DMS53 treated with DMSO at 0.1 percent for 48 hours (cell line): ENCODE data around the gene RRAGD.

Experiments
- DNase-seq: peaks from one replicate; lab custom pipeline; 2025; ENCODE audit not compliant: unreplicated experiment; lab: John Stamatoyannopoulos, UW

Gene RRAGD

DNA sequence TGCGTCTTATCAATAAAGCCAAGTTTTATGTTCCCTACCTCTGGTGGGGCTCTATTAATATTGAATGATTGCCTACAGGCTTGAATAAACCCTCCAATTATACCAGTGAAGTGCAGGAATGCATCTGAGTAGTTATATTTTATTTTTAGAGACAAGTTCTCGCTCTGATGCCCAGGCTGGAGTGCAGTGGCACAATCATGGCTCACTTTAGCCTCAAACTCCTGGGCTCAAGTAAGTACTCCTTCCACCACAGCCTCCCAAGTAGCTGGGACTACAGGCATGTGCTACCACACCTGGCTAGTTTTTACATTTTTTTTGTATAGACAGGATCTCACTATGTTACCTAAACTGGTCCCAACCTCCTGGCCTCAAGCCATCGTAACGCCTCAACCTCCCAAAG is 33.4 kb downstream of the RRAGD start:
- no peak for DNase-seq

DNA sequence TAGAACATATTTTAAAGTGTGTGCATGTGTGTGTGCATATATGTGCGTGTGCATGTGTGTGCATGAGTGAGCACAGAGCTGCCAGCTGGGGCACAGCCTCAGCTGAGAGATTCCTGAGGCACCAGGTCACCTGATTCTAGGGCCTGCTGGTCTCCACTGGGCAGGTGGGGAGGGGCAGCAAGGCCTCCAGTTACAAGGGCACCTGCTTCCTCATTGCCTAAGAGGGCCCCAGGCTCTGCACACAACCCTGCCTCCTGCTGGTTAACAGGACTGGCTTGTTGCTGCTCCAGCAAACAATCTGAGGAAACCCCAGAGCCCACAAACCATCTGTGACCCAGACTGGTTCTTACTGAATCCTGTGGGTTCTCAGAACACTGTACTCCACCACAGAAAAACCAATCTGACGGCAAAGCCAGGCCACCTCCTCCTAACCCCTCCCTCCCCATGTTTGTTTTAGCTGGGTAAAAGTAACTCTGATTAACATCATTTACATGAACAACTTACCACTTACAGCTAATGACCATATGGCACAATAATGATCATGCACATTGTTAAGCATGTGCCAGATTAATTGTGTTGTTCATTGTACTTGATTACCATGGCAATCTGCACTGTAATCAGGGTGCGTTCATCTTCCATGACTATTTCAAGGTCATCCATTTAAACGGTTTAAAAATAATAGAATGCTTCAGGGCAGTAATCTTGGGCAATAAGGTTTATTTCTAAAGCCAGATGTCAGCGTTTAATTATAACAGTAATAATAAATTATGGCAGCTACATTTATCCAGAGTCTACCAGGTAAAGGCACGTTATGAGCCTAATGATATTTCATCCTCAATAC is 36.4 kb downstream of the RRAGD start:
- peak; percentile 86 for DNase-seq

DNA sequence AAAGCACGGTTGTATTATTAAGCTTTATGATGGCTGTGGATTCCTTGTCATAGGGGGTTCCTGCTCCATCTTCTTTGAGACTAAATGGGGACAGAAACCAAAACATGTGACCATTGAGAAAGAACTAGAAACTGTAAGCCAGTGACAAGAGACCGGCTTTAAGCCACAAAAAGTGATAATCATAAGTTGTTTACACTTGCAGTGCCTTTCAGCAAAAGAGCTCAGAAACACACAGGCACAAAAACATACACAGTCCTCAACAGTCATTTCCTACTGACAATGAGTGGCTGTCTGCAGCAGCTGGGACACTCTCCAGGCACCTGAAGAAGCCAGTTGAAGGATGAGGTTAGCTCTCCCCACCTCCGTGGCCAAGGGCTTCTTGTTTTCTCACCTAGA is 39.6 kb downstream of the RRAGD start:
- DNase-seq, result no peak

DNA sequence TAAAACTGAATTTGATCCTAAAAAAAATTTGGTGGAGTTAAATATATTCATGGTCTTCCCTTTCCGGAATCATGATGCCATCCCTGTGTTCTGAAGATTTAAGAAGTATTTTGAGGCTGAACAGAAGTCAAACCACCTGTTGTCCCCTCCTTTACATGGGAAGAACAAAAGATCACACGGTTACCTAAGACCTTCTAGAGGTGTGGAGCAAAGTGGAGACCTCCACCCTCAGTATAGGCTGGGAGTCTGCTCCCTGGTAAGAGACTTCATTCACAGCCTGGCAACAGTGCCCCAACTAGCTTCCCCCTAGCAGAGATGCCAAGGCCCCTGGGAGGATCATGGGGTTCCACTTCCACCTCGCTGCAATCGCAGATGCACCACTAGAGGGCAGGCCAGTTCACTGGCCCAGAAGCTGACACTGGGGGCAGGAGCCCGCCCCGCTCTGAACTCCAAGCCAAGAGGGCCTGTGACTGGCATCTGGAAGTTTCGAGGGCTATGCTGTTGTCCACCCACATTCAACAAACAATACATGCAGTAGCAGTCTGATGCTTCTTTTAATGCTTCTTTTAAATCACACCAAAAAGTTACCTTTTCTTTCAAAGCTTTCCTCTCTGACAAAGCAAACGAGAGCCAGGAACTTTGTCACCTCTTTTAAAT is 40.1 kb downstream of the RRAGD start:
- DNase-seq, result peak; percentile 25

DNA sequence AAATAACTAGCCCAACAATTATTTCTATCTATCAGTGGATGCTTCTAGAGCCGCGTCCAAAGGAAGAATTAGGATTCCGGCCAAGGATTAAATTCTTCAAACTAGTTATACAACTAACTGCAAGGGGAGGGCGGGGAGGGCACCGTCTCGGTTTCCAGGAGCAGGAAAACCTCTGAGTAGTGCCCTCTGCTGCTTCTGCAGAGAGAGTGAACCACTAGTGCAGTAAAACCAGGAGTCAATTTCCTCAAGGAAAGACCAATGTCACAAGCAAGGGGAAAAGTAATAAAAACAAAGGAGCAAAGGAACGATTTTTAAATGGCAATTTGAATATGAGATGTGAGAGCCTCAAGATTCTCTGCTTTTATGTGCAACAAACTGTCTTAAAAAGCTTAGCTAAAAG is 43.1 kb downstream of the RRAGD start:
- DNase-seq, result no peak

DNA sequence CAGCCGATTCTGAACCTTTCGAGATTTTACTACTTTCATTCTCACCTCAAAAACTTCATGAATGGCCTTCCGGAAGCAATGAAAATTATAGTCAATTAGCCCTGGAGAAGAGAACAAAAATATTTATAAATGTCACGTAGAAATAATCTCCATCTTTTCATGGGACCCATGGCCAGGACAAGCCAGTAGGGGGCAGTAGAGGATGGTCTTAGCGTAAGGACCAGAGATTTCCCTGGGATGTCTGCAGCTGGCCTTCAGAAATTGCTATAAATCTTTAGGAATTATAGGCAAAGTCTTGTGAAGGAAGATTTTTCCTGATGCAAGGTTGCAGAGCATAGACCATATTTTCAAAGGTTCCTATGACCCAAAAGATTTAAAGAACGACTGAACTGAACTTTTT is 44.0 kb downstream of the RRAGD start:
- DNase-seq, result no peak

DNA sequence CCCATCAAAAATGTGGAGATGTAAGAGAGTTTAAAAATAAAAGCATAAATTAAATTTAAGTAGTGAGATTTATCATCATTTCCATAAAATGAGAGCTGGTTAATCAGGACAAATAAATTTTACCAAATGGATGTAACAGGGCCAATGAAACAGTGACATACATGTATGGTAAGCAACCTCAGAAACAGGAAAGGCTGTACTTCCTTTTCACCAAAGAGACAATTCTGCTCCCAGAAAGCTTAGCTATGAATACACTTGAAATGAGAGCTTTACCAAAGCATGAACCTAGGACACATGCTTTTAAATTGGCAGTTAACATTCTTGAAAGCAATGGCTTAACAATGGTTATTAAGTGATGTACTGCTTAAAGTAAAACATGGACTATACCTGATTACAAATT is 47.5 kb downstream of the RRAGD start:
- DNase-seq, result no peak

DNA sequence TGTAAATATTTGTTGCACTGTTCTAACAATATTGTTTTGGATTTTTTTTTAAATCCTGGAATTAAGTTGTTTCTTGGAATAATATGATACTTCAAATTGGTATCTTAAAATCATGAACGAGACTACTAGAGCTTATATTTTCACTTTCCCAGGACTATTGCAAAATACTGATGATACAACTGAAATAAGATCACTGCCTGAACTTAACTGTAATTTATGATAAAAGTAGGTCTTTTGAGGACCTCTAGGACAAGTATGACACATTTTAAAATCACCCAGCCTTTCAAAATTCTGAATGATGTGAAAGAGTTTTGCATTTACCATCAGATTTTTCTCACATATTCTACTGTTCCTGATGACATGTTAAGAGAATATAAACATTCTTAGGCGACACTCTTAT is 50.9 kb downstream of the RRAGD start:
- no peak for DNase-seq

DNA sequence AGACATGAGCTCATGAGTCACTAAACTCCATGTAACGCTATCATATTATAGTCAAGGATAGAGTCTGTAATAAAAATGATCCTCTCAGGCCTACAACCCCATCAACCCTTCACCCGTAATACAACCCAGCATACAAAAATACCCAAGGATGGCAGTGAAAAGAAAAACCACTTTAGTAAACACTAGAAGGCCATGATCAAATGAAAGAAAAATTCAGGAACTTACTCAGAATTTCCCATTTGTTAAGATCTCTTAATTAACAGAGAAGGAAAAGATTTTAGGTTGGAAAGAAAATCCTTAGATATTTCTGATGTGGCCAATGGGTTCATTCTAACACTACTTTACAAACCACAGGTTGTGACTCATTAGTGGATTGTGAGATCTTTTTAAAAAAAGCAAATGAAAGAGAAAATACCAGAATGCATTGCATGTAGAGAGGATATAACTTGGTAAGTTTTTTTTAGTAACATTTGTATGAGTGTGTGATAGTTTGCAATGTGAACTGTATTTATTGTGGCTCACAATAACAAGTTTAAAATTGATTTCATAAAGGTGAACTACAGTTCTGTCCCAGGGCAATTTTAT is 51.6 kb downstream of the RRAGD start:
- DNase-seq, result no peak

DNA sequence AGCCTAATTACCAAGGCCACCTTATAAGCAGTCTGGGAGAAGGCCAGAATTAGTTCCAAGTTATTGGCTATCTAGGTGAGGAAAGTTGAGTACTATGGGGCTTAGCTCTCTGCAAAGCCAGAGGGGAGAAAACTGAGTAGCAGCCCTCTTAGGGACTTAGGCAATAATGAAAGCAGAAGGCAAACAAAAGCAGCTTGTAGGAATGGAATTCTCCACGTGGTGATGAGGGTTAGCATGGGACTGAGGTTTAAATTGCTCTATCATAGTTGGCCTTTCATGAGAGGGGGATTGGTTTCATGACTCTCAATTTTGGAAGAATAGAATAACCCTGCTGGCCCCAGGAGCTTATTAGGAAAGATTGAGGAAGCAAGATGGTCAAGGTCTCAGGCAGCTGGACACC is 52.5 kb downstream of the RRAGD start:
- no peak for DNase-seq

DNA sequence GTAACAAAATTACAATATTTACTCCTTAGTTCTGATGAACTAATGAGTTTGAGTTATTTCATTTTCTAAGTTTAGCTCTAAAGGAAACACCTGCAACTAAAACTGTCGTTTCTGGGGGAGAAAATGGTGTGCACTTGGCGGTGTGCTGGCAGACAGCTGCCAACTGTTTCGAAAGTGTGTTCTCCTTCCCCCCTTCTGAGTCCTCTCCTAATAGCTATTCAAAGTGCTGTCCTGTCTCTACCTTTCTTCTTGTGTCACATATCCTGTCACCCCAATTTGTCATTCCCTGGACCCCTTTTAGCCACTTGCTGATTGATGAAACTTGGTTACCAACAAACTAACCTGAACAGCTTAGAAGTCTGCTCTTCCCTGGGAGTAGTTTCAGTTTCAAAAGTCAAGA is 54.7 kb downstream of the RRAGD start:
- no peak for DNase-seq

DNA sequence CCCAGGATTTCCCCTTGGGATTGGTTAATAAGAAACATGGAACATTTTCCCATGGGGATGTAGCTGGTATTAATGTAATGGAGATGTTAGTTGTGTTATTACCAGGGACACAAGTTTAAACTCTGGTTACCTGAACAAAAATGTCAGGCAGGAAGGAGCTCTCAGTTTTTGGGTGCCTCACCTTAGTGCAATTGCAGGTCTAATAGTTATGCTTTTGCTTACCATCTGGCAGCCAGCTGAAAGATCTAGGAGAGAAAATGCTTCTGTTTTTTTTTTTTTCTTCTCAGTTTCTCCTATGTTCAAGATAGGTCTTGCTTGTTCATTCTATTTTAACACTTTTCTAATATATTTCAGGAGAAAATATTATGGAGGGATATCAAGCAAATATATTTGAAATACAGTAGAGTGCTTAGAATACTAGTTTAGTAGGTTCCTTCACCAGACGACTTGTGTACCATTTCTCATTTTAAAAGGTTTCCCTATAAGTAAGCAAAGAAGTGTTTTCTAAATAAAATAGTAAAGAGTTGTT is 55.4 kb downstream of the RRAGD start:
- no peak for DNase-seq

DNA sequence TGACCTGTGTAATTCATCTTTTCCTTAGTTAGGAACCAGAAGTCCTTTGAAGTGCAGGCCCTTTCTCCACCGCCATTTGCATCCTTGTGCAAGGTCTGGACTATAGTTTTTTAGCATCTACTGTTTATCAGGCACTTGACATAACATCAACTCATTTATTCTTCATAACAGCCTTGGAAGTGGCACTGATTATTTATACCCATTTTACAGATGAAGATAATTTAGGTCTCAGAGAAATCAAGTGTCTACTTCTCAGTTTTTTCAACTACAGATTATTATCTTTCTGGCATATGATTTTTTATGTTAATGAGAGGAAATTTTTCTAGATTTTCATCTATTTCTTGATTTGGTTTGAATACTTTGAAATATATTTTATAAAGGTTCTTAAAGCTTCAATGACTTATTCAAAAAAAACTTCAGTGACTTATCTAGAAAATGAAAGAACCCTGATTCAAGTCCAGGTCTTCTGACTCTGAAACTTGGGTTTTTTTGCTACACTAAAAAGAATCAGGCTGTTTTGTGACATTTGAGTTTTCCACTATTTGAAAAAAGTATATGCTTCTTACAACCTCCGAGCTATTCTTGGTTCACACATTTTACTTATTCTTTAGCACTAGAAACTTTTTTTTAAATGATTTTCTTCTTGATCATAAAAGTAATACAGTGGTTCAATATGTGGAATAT is 56.4 kb downstream of the RRAGD start:
- DNase-seq, result no peak

DNA sequence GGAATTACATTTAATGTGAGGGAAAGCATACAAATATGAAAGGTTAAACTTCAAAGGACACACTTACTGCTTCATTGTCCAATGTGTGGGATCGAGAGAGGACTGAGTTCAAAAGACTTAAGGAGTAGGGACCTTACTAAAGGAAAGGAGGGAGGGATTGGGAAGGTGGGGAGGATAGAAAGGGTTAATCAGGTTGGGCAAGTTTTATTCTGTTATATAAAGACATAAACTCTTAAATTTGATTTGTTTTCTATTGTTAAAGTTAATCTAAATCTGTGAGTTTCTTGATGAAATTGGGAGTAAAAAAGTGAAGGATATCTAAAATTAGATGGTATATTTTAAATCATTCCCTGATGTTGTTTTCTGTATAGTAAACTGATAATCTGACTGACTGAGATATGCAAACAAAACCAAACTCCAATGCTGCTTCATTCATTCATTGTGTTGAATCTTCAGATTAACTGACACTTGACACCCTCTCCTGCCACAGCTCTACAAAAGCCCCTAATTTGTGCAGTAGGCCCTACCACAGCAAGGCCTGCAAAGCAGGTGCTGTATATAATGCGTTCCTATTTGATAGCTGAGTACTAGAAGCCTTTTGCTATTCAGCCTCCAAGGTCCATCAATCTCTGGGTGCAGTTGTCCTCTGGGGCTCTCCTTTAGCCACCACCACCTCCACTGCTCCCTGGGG is 58.2 kb downstream of the RRAGD start:
- peak; percentile 12 for DNase-seq

DNA sequence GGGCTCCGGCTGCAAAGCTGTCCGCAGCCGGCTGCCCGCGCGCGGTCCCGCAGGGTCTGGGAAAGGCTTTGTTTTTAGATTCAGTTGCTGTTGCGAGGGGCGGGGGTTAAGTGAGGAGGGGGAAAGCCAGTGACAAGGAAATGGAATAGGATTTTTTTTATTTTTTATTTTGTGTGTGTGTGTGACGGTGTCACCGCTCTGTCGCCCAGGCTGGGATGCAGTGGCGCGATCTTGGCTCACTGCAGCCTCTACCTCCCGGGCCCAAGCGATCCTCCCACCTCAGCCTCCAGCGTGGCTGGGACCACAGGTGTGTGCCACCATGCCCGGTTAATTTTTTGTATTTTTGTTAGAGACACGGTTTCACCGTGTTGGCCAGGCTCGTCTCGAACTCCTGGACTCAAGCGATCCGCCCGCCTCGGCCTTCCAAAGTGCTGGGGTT is 58.9 kb downstream of the RRAGD start:
- no peak for DNase-seq

DNA sequence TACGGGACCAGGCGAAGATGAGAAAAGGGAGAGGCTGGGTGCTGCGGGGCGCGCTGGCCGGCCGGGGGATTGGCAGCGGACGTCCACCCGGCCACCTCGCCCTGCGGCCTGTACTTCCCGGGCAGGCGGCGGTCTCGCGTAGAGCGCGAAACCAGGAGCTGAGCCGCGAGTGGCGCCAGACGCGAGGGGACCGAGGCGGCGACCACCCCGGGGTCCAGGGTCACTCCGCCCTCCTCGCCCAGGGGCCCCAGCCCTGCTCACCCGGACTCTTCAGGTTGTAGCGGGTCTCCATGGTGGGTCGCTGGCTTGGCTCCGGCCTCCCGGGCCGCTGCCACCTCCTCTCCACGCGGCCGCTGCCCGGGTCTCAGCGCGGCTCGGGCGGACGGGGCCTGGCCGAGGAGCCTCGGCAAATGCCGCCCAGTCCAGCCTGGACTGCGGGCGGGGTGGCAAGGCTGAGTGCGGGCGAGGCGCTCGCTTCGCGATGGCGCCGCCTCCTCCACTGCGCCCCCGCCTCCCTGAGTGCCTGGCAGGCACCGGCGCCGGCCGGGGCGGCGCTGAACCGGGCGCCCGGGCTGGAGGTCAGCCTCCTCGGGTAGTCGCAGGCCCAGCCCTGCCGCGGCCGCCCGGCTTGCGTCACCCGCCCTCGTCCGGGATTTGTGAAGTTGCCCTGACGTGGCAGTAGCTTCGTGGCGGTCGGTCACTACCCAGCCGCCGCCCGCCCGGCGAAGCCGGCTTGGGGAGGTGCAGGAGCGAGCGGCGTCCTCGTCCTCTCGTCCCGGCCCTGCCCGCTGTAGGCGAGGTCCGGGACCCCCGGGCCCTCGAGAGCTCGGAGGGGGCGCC is 59.6 kb downstream of the RRAGD start, which contains the start of gene UBE2J1:
Gene UBE2J1, minus strand, starts transcription at position 445 of the 840 bp plus-strand sequence. Its CDS starts 153 bp downstream, at position 292.
- peak; percentile 54 for DNase-seq

DNA sequence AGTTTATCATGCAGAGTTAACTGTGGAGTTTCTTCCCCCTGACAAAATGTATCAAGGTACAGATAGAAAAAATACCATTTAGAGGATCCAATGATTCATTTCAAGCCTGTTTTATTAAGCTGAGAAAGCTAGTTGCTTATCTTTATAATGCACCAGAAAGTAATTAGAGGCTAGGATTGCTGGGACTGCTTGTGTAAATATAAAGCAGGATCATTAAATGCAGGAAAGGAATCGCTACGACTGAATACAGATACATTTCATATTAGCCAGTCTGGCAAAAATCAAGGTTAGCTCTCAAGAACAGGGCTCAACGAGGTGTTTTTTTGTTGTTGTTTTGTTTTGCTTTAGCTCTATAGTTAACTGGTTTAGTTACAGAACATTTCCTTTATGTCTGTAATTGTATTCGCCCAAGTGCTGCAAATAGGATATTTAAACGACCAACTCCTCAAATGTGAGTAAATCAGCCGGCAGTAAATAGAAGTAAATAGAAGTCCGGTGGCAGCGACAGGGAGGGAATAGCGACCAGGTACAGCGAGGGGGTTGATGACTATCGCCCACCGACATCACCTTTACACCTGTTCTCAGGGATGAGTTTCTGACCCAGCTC is 60.3 kb downstream of the RRAGD start:
- DNase-seq, result no peak

DNA sequence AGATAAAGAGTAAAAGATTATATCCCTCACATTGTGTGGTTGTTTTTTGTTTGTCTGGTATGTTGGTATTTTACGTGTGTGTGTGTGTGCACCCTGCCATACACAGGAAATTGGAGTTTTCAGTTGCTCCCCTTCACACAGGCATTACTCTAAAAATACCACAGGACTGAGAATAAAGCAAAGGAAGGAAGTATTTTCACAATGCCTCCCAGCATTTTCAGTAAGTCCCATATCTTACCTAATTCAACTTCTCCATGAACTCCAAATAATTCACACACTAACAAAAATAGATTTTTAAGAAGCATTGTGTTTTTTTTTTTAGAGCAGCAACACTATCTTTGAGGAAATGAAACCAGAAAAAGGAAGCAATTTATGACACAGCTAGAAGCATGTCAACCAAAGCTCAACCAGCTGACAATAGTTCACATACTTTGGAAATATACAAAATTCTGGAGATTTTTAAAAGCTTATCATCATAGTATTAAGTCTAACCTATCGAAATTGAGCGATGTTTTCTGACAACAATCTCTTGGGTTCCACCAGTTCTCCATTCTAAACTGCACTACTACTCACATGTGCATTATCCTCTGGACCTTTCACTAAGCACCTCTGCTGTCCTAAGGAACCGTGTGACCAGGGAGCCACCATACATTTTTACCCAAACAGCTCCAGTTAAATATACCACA is 61.6 kb downstream of the RRAGD start:
- DNase-seq, result no peak

DNA sequence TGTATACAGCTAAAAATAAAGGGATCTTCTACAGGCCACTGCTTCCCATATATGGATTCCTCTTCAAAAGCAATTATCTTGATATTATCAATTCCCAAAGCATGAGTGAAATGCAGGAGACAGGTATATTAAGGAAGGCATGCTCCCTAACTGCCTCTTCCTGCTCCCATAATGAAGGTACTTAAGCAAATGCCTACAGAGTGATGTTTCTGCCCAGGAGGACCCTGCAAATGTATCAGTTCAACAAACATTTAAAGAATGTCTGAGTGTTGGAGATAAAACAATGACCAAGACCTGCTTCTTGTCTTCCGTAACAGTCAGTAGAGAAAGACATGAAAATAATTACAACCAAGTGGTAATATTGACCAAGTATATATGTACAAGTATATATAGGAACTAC is 63.7 kb downstream of the RRAGD start:
- no peak for DNase-seq
